GM21381 (cell line): ENCODE results near the gene KCND2.

Experiments
- ATAC-seq: cut with Tn5 transposase; IDR thresholded peaks from one replicate; pipeline ENCODE4 v1.9.1; 2021; ENCODE audit warnings: mild to moderate bottlenecking, moderate library complexity; ENCODE audit not compliant: unreplicated experiment

The KCND2 gene

DNA sequence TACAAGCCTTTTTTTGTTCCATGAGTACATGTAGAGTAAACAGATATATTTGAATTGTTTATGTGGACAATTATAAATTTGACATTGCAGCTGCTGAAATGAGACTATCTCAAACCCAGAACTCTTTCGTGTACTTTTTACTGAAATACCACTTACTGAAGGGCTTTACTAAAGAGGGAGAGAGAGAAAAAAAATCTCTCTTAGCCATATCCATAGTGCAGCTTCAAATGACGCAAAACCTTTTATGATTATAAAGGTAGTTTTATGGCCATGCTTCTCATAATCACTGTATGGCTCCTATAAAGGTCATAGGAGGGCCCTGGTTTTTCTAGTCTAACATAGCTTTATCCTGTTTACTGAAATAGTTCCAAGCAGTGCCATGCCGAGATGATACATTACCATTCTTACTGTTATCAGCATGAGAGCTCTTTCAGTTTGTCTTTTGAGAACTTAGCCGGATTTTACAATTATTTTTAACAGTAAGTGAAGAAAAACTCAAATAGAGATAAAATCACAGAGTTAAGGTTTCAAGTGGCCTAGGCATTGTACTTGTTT is 35.1 kb downstream of the KCND2 start:
- ATAC-seq = no peak

DNA sequence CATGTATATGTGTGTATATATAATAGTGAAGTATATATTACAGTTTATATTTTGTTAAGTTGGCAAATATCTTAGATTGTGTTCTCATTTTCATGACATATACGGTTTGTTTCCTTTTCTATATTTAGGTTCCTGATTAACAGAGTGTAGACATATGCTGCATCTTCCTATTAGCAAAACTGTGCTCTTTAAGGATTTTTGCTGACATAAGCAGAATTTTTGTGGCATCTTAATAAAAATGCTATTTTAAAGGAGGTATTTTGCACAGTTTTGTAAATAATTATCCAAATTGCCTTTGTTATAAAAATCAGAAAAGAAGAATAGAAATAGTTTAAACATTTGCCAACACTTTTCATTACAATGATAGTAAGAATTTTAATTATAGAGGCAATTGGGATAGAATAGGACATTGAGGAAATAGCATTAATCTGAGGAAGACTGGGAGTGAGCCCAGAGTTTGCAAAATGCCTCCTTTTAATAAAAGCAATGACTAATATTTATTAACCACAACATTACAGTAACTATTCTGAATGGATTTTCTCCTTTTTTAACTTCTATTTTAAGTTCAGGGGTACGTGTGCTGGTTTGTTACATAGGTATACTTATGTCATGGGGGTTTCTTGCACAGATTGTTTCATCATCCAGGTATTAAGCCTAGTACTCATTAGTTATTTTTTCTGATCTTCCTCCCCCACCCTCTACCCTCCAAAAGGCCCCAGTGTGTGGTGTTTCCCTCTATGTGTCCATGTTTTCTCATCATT is 38.2 kb downstream of the KCND2 start:
- ATAC-seq = no peak

DNA sequence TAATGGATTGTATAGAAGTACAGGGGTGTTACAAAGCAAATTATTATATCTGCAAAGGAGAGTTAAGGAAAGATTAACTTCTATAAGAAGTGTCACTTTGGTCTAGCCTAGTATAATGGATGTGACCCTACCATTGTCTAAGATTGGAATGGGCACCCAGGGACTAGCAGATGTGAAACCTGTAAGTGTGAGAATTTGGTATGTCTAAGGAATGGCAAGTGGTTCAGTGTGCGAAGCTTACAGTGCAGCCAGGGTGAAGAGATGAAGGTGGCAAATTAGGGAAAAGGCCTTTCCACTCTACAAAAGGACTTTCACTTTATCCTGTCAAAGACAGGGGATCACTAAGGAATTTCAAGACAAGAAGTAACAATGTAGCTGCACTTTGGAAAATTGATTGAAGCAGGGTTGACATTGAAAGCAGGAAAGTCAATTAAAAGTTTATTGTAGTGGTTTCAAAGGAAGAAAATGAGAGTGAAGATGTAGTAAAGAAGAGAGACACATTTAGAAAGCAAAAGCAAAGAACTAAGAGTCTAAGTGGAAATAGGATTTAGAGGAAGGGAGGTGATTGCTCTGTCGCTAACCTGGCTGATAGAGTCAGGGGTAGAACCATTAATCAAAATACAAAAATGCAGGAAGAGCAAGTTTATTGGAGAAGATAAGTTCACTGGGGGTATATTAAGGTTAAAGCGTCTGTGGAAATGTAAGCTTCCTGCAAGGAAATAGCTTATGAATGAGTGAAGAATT is 47.4 kb downstream of the KCND2 start:
- no peak for ATAC-seq

DNA sequence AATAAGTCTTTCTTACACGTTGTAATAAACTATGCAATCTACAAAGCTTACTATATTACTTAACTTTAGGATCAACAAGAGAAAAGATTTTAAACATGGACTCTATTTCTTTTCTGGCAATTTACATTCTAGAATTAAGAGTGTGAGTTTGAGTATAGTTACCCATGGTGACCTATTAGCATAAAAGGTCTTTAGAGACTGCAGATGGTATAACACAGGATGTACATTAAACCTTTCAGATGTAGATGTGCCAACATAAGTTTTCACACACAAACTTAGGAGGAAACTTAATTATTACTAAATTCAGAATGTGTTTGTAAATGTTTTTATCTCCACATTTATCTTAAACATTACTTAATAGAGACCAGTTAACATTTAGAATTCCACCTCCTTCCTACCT is 54.1 kb downstream of the KCND2 start:
- ATAC-seq = no peak

DNA sequence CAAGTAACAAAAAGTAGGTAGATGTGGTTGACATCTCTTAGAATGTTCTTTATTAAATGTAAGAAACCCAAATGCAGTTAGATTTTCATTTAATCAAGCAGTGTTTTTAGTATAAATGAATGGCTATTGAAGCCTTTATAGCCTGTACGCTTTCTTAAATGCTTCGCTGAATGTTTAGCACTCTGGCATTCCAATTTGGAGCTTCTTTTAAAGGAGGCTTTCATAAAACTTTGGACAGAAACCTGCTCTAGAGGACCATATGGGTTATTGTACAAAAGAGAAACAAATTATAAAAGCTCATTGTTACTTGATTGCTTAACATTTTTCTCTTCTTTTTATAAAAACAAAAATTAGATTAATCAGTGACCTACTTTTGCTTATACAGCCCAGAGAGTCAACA is 59.5 kb downstream of the KCND2 start:
- ATAC-seq = no peak

DNA sequence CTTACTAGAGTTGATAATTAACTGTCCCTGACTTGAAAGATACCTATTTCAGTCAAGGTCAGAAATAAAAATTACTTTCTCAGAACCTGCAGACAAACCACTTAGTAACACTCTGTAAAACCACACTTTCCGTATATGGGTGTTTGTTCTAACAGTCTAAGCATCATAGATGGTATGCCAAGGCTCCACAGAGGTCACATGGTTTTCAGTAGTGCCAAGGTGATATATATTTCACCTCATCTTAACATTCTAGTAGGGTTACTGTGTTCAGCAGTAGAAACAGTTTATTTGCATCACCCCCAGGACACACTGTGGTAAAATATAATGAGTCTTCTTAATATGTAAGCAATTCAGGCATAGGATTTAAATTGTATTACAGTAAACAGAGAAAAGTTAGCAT is 61.5 kb downstream of the KCND2 start:
- peak; percentile 96 for ATAC-seq

DNA sequence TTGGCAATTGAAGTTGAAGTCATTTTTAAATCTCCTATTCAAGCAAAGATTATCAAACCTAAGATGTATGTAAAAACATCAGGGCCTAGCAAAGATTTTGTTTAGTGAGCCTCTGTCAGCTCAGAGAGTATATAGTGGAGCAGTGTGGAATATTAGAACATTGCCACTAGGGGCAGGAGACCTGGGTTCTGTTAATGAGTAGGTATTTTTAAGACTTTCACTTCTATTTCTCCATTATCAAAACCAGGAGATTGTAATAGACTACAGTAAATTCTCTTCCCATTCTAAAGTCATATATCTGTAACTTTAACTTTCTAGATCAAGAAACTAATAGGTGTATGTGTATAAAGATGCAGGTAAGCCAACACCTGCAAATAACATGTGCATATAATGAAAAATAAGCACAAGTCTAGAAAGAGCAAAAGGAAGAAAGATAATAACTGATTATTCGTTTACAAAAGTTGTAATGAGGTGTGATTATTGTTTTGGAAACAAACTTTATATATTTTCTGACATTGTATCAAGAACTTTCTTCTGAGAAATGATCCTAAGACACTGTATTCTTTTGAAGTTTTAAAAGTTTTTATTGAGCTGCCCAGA is 64.4 kb downstream of the KCND2 start:
- ATAC-seq = peak; percentile 42

DNA sequence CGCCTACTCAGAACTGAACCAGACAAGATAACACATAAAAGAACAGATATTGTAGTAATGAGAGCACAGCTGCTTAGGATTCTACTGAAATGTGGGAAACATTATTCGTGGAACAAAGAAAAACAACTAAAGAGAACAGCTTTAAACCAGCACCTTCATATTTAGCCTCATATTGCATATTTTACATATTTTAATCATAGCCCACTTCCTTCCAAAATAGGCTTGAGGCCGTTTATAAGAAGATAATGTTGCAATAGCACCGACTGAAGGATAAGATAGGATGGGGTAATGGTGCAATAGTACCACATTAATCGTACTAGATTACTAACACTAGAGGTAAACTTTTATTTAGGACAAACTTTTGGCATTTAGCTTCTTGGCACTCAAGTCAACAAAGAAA is 71.3 kb downstream of the KCND2 start:
- no peak for ATAC-seq

DNA sequence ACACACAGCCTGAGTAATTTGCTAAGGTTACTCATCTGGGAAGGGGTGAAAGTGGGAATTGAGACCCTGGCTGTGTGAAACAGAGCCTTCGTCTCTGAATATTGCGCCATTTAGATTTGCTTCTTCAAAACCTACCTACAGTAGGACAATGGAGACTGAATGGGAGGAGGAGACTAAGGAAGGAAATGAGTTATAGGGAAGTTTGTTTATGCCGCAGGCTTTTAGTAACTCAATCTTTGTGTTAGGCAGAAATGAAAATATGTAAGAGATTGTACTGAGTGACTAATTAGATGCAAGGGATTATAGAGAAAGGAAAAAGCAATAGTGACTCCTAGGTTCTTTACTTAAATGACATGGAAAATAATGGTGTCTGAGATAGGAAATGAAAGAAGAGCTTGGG is 80.2 kb downstream of the KCND2 start:
- no peak for ATAC-seq

DNA sequence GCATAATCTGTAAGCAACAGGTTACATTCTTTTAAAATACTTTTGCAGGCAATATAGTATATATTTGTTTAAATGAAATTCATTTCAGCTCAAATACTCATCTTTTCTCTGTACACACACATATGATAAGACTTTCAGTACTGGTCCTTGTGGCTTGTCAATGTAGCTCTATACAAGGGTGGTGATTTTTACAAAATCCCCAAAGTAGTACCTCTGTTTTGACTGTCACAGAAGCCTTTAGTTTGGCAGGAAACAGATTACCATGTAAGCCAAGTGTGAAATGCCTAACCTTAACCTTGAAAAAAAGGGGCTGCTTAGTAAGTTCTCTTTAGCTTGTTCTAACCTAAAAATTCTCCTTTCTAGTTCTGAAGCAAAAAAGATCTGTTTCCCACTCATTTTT is 87.9 kb downstream of the KCND2 start:
- peak; percentile 93 for ATAC-seq

DNA sequence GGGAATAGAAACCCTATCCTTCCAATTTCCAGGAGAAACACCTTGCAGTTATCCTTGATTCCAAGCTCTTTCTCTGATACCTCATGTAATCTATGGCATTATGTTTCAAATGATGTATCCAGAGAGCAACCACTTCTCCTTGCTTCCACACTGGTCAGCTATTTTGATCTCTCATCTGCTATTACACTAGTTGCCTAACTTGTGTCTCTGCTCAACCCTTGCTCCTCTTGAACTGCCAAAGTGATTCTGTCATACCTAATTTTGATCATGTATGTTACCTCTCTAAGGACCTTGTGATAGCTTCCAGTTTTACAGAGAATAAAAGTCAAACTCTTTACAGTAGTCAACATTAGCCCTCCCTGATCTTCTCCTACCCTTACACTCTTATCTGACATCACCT is 90.4 kb downstream of the KCND2 start:
- no peak for ATAC-seq

DNA sequence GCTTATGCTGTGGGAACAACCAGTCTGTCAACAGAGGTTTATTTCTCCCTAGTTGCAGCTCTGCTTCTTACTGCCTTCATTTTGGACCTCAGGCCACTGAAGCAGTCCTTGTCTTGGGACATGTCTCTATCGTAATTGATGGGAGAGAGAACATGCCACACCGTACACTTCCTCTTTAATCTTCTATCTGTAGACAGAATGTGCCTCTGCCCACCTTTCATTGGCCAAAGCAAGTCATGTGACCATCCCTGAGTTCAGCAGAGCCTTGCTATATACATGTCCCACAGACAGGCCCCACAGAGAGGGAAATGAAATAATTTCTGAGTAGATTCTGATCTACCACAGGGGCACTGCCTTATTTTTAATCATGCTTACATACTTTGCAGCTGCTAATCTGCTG is 98.0 kb downstream of the KCND2 start:
- peak; percentile 76 for ATAC-seq

DNA sequence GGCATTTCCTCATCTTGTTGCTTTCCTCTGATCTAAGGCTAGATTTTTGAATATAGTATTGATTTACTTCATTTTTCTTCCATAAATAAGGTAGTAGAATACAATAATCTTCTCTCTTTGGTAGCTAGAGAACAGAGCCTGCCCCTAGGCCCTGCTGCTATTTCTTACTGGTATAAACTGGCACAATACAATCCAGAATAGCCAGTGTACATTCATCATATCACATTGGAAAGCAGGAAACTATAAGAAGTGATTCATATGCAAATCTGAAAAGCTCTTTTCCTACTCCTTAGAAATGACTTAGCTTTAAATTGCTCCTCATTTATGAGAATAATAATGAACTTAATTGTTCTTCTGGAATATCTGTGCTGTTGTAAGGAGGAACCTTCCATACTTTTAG is 100.2 kb downstream of the KCND2 start:
- no peak for ATAC-seq

DNA sequence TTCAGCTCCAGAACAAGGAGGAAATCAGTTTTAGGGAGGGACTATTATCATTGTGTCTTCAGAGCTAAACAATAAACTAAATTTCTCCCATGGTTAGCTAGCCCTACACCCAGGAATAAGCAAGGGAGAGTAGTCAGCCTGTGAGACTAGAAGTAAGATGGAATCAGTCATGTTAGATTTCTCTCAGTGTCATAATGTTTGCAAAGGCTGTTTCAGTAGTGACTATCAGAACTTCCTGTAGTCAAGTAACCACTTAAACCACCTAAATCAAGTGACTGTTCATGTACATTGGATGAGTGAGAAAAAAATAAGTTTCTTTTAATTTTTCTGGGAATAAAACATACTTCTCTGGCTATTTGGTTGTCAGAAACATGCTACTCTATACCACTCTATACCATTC is 121.6 kb downstream of the KCND2 start:
- ATAC-seq = peak; percentile 42

DNA sequence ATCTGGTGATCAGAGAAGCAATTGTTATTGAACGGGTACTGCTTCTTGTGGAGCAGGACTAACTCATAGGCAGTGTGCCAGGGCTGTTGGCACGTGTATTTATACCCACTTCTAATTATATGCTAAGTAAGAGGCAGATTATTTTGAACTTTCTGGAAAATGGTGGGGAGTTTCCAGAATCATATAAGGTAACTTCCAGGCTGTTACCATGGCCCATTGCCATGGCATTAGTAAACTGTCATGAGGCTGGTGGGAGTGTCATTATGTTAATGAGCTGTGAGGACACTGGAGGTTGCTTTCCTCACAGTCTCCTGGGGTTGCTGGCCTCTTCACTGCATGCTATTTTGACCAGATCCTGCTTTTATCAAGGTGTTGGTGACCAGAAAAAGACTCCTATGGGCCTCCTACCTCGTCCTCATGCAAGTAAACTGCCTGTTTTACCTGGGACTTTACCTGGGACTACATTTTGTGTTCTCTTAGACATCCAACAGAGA is 122.6 kb downstream of the KCND2 start:
- ATAC-seq = peak; percentile 82

DNA sequence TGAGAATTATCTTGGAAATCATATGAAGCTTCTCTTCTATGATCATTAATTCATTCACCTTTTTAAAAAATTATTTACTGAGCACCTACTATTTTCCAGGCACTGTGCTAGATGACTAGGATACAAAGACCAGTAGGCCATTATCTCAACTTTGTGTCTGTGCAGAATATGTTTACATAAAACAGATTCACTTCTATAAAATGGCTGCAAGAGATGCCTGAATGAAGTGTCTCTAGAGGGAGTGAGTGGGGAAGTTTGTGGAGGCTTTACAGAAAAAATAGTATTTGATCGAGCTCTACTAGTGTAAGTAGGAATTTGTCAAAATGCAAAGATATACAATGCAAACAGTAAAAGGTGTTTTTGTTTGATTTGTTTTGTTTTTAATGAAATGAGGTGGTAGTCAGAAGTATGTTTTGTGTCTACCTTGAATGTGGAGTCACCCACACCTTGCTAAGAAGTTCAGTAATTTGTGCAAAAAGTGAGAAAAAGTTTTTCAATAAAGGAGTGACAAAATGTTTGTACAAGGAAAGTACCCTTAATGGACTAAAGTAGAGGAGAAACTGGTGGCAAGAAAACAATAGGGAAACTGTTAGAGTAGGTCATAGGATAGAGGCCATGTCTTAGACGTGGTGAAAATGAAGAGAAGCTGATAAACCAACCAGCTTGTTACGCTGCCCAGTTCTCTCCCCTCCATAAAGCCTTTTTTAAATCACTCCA is 125.5 kb downstream of the KCND2 start:
- no peak for ATAC-seq

DNA sequence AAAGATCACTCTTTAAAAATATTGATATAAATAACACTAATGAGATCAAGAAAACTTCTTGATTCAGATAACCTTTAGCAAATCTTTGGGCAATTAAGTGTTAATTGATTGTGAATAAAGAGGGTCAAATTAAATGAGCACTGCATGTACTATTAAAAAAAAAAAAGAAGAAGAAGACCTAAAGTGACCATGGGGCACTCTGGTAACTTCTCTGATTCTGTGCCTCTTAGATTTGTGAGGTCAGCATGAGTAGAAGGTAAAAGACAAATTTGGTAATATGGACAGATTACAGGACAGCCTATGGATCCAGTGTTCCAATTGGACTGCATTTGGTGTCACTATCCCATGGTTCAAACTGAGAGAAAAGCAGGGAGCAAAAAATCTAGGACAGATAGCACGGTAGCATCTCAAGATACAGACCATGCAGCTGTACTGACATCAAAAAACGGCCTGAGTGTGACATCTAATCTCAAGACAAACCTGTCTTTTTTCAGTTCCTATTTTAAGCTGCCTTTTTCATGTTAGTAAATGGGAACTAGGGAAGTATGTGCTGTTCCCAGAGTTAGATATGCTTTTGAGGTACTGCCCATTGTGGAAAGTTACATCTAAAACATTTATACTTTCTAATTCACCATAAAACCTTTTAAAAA is 128.0 kb downstream of the KCND2 start:
- ATAC-seq = peak; percentile 30

DNA sequence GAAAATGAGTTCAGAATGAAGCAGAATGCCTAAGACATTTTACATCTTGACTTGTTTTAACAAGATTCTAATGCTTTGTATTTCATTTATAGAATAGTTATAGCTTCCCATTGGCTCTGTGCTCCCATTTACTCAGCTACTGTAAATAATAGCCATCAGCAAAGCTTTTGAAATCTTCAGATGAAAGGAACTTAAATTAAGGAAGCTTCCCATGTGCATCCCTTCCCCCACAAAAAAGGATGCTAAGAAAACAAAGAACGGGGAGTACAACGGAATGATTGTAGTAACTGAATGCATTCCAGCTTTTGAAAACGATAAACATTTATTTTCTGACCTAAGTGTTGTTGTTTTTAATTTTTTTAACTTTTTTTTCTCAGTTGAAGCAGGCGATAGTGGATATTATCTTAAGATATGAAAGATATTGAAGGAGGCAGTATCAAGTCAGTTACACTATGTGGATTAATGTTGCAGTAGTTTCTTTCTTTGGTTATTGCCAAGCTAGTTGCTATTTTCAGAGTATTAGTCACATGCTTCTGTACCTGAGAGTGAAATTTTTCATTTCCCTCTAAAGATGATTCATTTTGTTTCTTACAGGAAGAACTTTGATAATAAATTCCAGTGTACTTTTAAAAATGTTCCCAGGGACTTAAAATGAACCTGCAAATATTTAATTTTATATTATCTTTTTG is 129.2 kb downstream of the KCND2 start:
- ATAC-seq = peak; percentile 62

DNA sequence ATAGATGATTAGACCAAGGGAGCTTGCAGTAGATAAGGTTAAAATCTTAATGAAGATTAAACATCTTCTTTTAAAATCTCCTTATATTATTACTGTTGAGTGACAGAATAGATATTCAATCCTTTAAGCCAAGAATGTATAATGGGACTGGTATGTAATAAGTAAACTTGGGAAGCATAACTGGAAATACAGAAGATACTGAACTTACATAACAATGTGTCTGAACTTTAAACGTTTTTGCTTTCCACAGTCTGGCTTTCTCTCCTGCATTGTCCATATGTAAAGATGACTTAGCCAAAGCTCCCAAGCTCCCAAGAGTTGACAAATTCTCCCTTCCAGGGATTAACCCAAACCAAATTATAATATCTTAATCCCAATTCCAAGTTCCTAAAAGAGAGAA is 129.8 kb downstream of the KCND2 start:
- ATAC-seq = no peak

DNA sequence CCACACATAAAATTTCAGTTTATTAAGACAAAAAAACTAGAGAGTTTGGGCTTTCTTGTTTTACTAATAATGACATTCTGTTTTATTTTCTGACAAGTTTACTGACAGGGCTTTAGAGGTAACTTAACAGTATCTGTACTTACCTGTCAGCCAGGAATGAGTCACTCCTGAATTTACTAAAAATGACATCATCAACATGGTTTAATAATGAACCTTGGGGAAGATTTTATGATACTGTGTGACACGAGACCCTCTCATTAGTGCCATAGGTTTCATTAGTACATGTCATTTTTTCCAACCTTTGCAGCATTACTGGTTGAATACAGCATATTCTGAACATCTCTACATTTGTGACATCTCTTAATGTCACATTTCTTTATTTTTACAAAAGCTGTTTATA is 131.1 kb downstream of the KCND2 start:
- ATAC-seq = peak; percentile 54
